B cell (primary cell): ENCODE measurements around the gene TMEM201. TPM values are rescaled to one million over a fixed set of nuclear protein-coding genes. Genes with fewer than 3 reads are reported as not detected.

Source experiments
- ATAC-seq: fragments of 200-7000 bp; cut with Tn5 transposase; one replicate; pipeline ENCODE4 v1.10.0; 2021; ENCODE audit warnings: low read depth, mild to moderate bottlenecking, moderate number of reproducible peaks, moderate library complexity
- CTCF ChIA-PET: fragments of 350-600 bp; sonication (Branson Sonifier 250); formaldehyde crosslinking; loops from one replicate; lab custom pipeline; 2021; ENCODE audit warnings: antibody characterized with exemption, inconsistent platforms; lab: Charles Lee
- POLR2A ChIA-PET: fragments of 350-600 bp; sonication (Branson Sonifier 250); formaldehyde crosslinking; loops from one replicate; lab custom pipeline; 2021; ENCODE audit warnings: antibody characterized with exemption; lab: Charles Lee
- DNase-seq: peaks from one replicate; pipeline ENCODE4 v3.0.0; 2013
- H2AFZ ChIP-seq: 2 replicates; pipeline ENCODE4 v1.6.1; 2012; ENCODE audit warnings: mild to moderate bottlenecking, low read depth, low read length; ENCODE audit not compliant: insufficient read depth, poor library complexity, severe bottlenecking
- H3K27ac ChIP-seq, 2 donors: 1 replicate in 1 of 2; 2 replicates in 1 of 2; pipeline ENCODE4 v1.5.1; 2012 to 2013; ENCODE audit warnings: low read length in 2 of 2, mild to moderate bottlenecking in 2 of 2, moderate library complexity in 1 of 2
- H3K27me3 ChIP-seq, 4 experiments: fragments of 200-600 bp in 1 of 4; sonication (generic) in 1 of 4; replicated peaks in 1 of 4; 1 replicate in 2 of 4; 2 replicates in 2 of 4; pipeline versions ENCODE4 v1.6.1 to v1.7.0; 2013 to 2016; ENCODE audit warnings: low read length in 3 of 4, mild to moderate bottlenecking in 2 of 4, mixed read lengths in 1 of 4, moderate library complexity in 1 of 4; ENCODE audit not compliant: insufficient read depth in 4 of 4, control insufficient read depth in 3 of 4; ENCODE audit errors: control extremely low read depth in 1 of 4
- H3K36me3 ChIP-seq, 2 experiments: replicated peaks in 1 of 2; 1 replicate in 1 of 2; 2 replicates in 1 of 2; pipeline versions ENCODE4 v1.6.1 to v1.7.1; 2013; ENCODE audit warnings: low read length in 1 of 2; ENCODE audit not compliant: insufficient read depth in 2 of 2, control insufficient read depth in 1 of 2; ENCODE audit errors: control extremely low read depth in 1 of 2, extremely low read depth in 1 of 2
- H3K4me1 ChIP-seq, 2 donors: fragments of 200-600 bp in 1 of 2; sonication (generic) in 1 of 2; 1 replicate in 1 of 2; 2 replicates in 1 of 2; pipeline versions ENCODE4 v1.5.1 to v1.6.1; 2013 to 2017; ENCODE audit warnings: low read length in 2 of 2; ENCODE audit not compliant: control insufficient read depth in 2 of 2, insufficient read depth in 2 of 2
- H3K4me2 ChIP-seq: replicated peaks from 2 replicates; pipeline ENCODE3; 2012; ENCODE audit warnings: mild to moderate bottlenecking, low read depth, low read length; ENCODE audit not compliant: poor library complexity, severe bottlenecking
- H3K4me3 ChIP-seq, 5 experiments: fragments of 200-600 bp in 1 of 5; sonication (generic) in 1 of 5; 1 replicate in 3 of 5; 2 replicates in 2 of 5; pipeline versions ENCODE4 v1.5.1 to v1.7.0; 2011 to 2016; ENCODE audit warnings: low read length in 4 of 5, mild to moderate bottlenecking in 4 of 5, low read depth in 2 of 5, control low read depth in 1 of 5, moderate library complexity in 1 of 5; ENCODE audit not compliant: insufficient read depth in 1 of 5; ENCODE audit errors: control extremely low read depth in 1 of 5, extremely low read depth in 1 of 5
- H3K79me2 ChIP-seq: fragments of 200-600 bp; sonication (generic); one replicate; pipeline ENCODE4 v1.6.0; 2016; ENCODE audit warnings: low read length; ENCODE audit not compliant: control insufficient read depth, insufficient read depth
- H3K9ac ChIP-seq: fragments of 200-600 bp; sonication (generic); 2 replicates; pipeline ENCODE4 v1.6.1; 2017; ENCODE audit warnings: mild to moderate bottlenecking, low read length, moderate library complexity
- H3K9me3 ChIP-seq, 3 donors: one replicate each; pipeline versions ENCODE4 v1.6.1 to v1.7.1; 2013; ENCODE audit warnings: low read length in 2 of 3; ENCODE audit not compliant: control insufficient read depth in 2 of 3, insufficient read depth in 1 of 3; ENCODE audit errors: control extremely low read depth in 1 of 3
- H4K20me1 ChIP-seq: 2 replicates; pipeline ENCODE4 v1.6.0; 2012; ENCODE audit warnings: mild to moderate bottlenecking, low read length; ENCODE audit not compliant: insufficient read depth, control insufficient read depth, poor library complexity, severe bottlenecking
- H3K27ac Mint-ChIP-seq: one replicate; pipeline ENCODE4 v1.8.0; 2021; ENCODE audit warnings: mixed read lengths
- H3K27me3 Mint-ChIP-seq: one replicate; pipeline ENCODE4 v1.8.0; 2021; ENCODE audit warnings: mixed read lengths
- H3K4me1 Mint-ChIP-seq: one replicate; pipeline ENCODE4 v1.8.0; 2021; ENCODE audit warnings: mixed read lengths
- H3K4me3 Mint-ChIP-seq: one replicate; pipeline ENCODE4 v1.8.0; 2021; ENCODE audit warnings: mixed read lengths
- H3K9me3 Mint-ChIP-seq: one replicate; pipeline ENCODE4 v1.8.0; 2022; ENCODE audit warnings: mixed read lengths; ENCODE audit not compliant: insufficient read depth
- CTCF ChIP-seq: fragments of 200-600 bp; IDR thresholded peaks from one replicate; pipeline ENCODE4 v1.8.0; 2022; ENCODE audit warnings: antibody characterized with exemption, mild to moderate bottlenecking
- EZH2 ChIP-seq: IDR thresholded peaks from 2 replicates; pipeline ENCODE4 v1.6.1; 2012; ENCODE audit warnings: borderline replicate concordance, low read depth, mild to moderate bottlenecking, moderate library complexity, low read length; ENCODE audit not compliant: insufficient read depth, poor library complexity, severe bottlenecking
- WGBS: methylation state at CpG from one replicate; pipeline ENCODE4 v1.1.5; 2013; ENCODE audit warnings: missing lambda C conversion rate; ENCODE audit not compliant: insufficient coverage; 5-methylcytosine and 5-hydroxymethylcytosine counted together
- intact Hi-C: fragments of 100-400 bp; cut with micrococcal nuclease; formaldehyde crosslinking; loops from one replicate; pipeline ENCODE4 v1.10.0; 2022
- polyA plus RNA-seq: library from polyadenylated mRNA; depleted of rRNA; stranded (reverse); fragments of >200 nt; gene quantifications from 2 replicates; pipeline ENCODE4 v1.2.3, GENCODE V29; 2012
- total RNA-seq, 2 donors: library from RNA; stranded (reverse); fragments of 120-200 nt in 1 of 2; gene quantifications; 1 replicate in 1 of 2; 2 replicates in 1 of 2; pipeline versions ENCODE4 v1.2.3 to v1.2.4, GENCODE V29; 2013 to 2022

Gene TMEM201
- total and polyA plus RNA-seq, 2 donors (not counting 1 experiment from before 2014, with no cell fraction given): 6.5 to 9.1 TPM

- no peak overlapping the region for H3K4me2 ChIP-seq
- over 99% methylated on average over 21 of the region's 21 CpGs for whole genome bisulfite sequencing
- POLR2A ChIA-PET: no interaction called here
These were observed 17.7 kb downstream of the TMEM201 start for GRCh38 chr1:9606458-9606857.

GRCh38 chr1:9606948-9607347 is 18.2 kb downstream of the TMEM201 start:
- no peaks in the 10 kb centered on the region for H3K4me1 ChIP-seq
- 89% methylated on average over 10 of the region's 10 CpGs for WGBS
- H4K20me1 ChIP-seq: no peaks in the 10 kb centered on the region
- no peak for DNase-seq
- no peak overlapping the region for H3K4me2 ChIP-seq
- H2AFZ ChIP-seq: no peak overlapping the region
- ChIA-PET POLR2A (no interaction called here), CTCF (interaction anchor here (0.9 kb wide), 1 partner anchor 9 kb away, joined by 6 read pairs; no protein-coding TSS in a partner anchor)
- H3K79me2 ChIP-seq: no peaks in the 10 kb centered on the region
- intact Hi-C loops: no loop called here
- TF ChIP-seq CTCF (no peak), EZH2 (no peak)
- Mint-ChIP-seq H3K4me1 (no peaks in the 10 kb centered on the region), H3K27ac (no peak overlapping the region), H3K4me3 (no peak overlapping the region), H3K9me3 (no peaks in the 10 kb centered on the region), H3K27me3 (no peaks in the 10 kb centered on the region)
- no peaks in the 10 kb centered on the region for H3K27me3 ChIP-seq
- ATAC-seq: no peak
- no peak overlapping the region for H3K27ac ChIP-seq
- H3K36me3 ChIP-seq: peaks cover 0 to 16% of the 10 kb centered on the region in 2 experiments
- H3K9me3 ChIP-seq: no peaks in the 10 kb centered on the region
- H3K4me3 ChIP-seq: no peak overlapping the region
- H3K9ac ChIP-seq: no peak overlapping the region

More at GRCh38 chr1:9606458-9606857, 17.7 kb downstream of the TMEM201 start:
- TF ChIP-seq EZH2 (no peak), CTCF (no peak)
- intact Hi-C loops: no loop called here
- H3K27ac ChIP-seq: no peak overlapping the region
- DNase-seq (no peak), ATAC-seq (no peak)
- Mint-ChIP-seq H3K27ac (no peak overlapping the region), H3K4me1 (no peaks in the 10 kb centered on the region), H3K4me3 (no peak overlapping the region), H3K9me3 (no peaks in the 10 kb centered on the region), H3K27me3 (no peaks in the 10 kb centered on the region)
- CTCF ChIA-PET: interaction anchor here (0.9 kb wide), 1 partner anchor 9 kb away, joined by 6 read pairs; no protein-coding TSS in a partner anchor
- H2AFZ ChIP-seq: no peak overlapping the region
- no peaks in the 10 kb centered on the region for H3K79me2 ChIP-seq
- no peaks in the 10 kb centered on the region for H3K27me3 ChIP-seq
- H4K20me1 ChIP-seq: no peaks in the 10 kb centered on the region
- no peaks in the 10 kb centered on the region for H3K9me3 ChIP-seq
- H3K9ac ChIP-seq: no peak overlapping the region
- no peaks in the 10 kb centered on the region for H3K4me1 ChIP-seq
- no peak overlapping the region for H3K4me3 ChIP-seq
- H3K36me3 ChIP-seq: peaks cover 0 to 16% of the 10 kb centered on the region in 2 experiments
